Measurements from ENCODE around the gene NT5DC3. TPM values are rescaled to one million over a fixed set of nuclear protein-coding genes. Genes with fewer than 3 reads are reported as not detected.

The NT5DC3 gene
- total and polyA plus RNA-seq, 2 donors (not counting 3 experiments of a cell fraction or from before 2014, with no cell fraction given), result 1.5 to 6.7 TPM

- Histone ChIP-seq H3K9me3 (replicated peaks; ENCODE audit: control insufficient read depth, insufficient read depth, low read length) (no peaks in the 10 kb centered on the region), H3K36me3 (ENCODE audit: control insufficient read depth in 2 of 2, extremely low read depth in 1 of 2, insufficient read depth in 2 of 2, low read length in 2 of 2) (peaks cover 0 to 2% of the 10 kb centered on the region in 2 experiments), H3K4me2 (ENCODE audit: insufficient read depth, low read length) (no peak overlapping the region), H3K4me1 (ENCODE audit: control insufficient read depth, extremely low read depth, insufficient read depth, low read length) (no peaks in the 10 kb centered on the region), H3K79me2 (ENCODE audit: control insufficient read depth, insufficient read depth, low read length) (no peaks in the 10 kb centered on the region), H4K20me1 (replicated peaks; ENCODE audit: control insufficient read depth, extremely low read depth, insufficient read depth, low read length) (no peaks in the 10 kb centered on the region), H2AFZ (ENCODE audit: low read depth, low read length) (no peak overlapping the region), H3K9me1 (replicated peaks; ENCODE audit: control insufficient read depth, extremely low read depth, insufficient read depth, low read length) (no peaks in the 10 kb centered on the region), H3K27ac (ENCODE audit: insufficient read depth, low read depth, low read length) (no peak overlapping the region), H3K9ac (replicated peaks; ENCODE audit: extremely low read depth, insufficient read depth, low read length) (no peak overlapping the region), H3K4me3 (replicated peaks in 1 of 3; ENCODE audit: insufficient read depth in 1 of 3, low read depth in 1 of 3, low read length in 3 of 3) (no peak overlapping the region), H3K27me3 (ENCODE audit: control insufficient read depth in 2 of 2, insufficient read depth in 2 of 2, low read length in 2 of 2) (no peaks in the 10 kb centered on the region)
- dilution Hi-C loops (cut with MboI; ENCODE audit: extremely low pct_ligation_motif_present, low sequenced_read_pairs) (no loop called here), intact Hi-C loops (cut with micrococcal nuclease) (no loop called here)
- BruUV-seq (replicated peaks), result no TSS peak
- ChIA-PET POLR2A (no interaction called here), CTCF (interaction anchor here (0.9 kb wide), 1 partner anchor 11 kb away, joined by 3 read pairs; no protein-coding TSS in a partner anchor)
- TF ChIP-seq EZH2 (IDR thresholded peaks at IDR 0.05; ENCODE audit: borderline replicate concordance, low read depth, low read length, severe bottlenecking) (no peak), MAX (IDR thresholded peaks at IDR 0.05; ENCODE audit: insufficient read depth, insufficient read length) (no peak), JUN (IDR thresholded peaks at IDR 0.05; ENCODE audit: borderline replicate concordance, insufficient read depth, insufficient read length, low read depth) (no peak), POLR2A (IDR thresholded peaks at IDR 0.05; ENCODE audit: low read depth, low read length) (no peak), GATA2 (IDR thresholded peaks at IDR 0.05; ENCODE audit: insufficient read depth, insufficient read length, low read depth, low read length) (no peak), CTCF (IDR thresholded peaks at IDR 0.05; ENCODE audit: extremely low read depth in 1 of 2, insufficient read depth in 1 of 2, low read depth in 1 of 2, low read length in 2 of 2) (no peak), POLR2AphosphoS5 (IDR thresholded peaks at IDR 0.05; ENCODE audit: insufficient read depth, low read depth, low read length) (no peak), MYC (IDR thresholded peaks at IDR 0.05; ENCODE audit: low read depth, low read length) (no peak), FOS (IDR thresholded peaks at IDR 0.05; ENCODE audit: borderline replicate concordance, insufficient read depth, low read length) (no peak)
- FAIRE-seq (no peak), DNase-seq (ENCODE audit: low read depth, low spot score) (no peak)
Observed at GRCh38 chr12:103817791-103818190, 23.2 kb downstream of the NT5DC3 start.

All from endothelial cell of umbilical vein (primary cell).